Central memory CD8-positive, alpha-beta T cell (primary cell): ENCODE measurements around the gene SUN5.

Experiments used
- ATAC-seq: fragments of 150-1000 bp; cut with Tn5 transposase; replicated peaks from 2 replicates; pipeline ENCODE4 v1.10.0; 2022; ENCODE audit warnings: mild to moderate bottlenecking, moderate FRiP score, moderate number of reproducible peaks; ENCODE audit not compliant: poor library complexity, severe bottlenecking; ENCODE audit errors: extremely low read depth
- DNase-seq, 2 donors: peaks; one replicate each; pipeline ENCODE4 v3.0.0; 2021; ENCODE audit warnings: low spot score in 2 of 2
- H3K27ac Mint-ChIP-seq: one replicate; pipeline ENCODE4 v1.8.0; 2022; ENCODE audit warnings: low read depth, mild to moderate bottlenecking, moderate library complexity, mixed read lengths
- H3K27me3 Mint-ChIP-seq: one replicate; pipeline ENCODE4 v1.8.0; 2022; ENCODE audit warnings: mixed read lengths
- H3K36me3 Mint-ChIP-seq: one replicate; pipeline ENCODE4 v1.8.0; 2022; ENCODE audit warnings: mild to moderate bottlenecking, moderate library complexity, mixed read lengths; ENCODE audit not compliant: insufficient read depth
- H3K4me1 Mint-ChIP-seq: one replicate; pipeline ENCODE4 v1.8.0; 2022; ENCODE audit warnings: mixed read lengths
- H3K4me3 Mint-ChIP-seq: one replicate; pipeline ENCODE4 v1.8.0; 2022; ENCODE audit warnings: mild to moderate bottlenecking, moderate library complexity, mixed read lengths
- H3K9me3 Mint-ChIP-seq: one replicate; pipeline ENCODE4 v1.8.0; 2022; ENCODE audit warnings: mixed read lengths

The SUN5 gene

GRCh38 chr20:32946629-32947028 is 57.6 kb downstream of the SUN5 start:
- peaks cover 1% of the 10 kb centered on the region for H3K36me3 Mint-ChIP-seq
- no peak overlapping the region for H3K27ac Mint-ChIP-seq
- ATAC-seq: no peak
- H3K27me3 Mint-ChIP-seq: no peaks in the 10 kb centered on the region
- DNase-seq: no peak
- no peak overlapping the region for H3K4me3 Mint-ChIP-seq
- peaks cover 17% of the 10 kb centered on the region for H3K4me1 Mint-ChIP-seq
- H3K9me3 Mint-ChIP-seq: no peaks in the 10 kb centered on the region

- Mint-ChIP-seq H3K4me1 (peaks cover 17% of the 10 kb centered on the region), H3K36me3 (peaks cover 1% of the 10 kb centered on the region), H3K4me3 (no peak overlapping the region), H3K27ac (no peak overlapping the region), H3K27me3 (no peaks in the 10 kb centered on the region), H3K9me3 (no peaks in the 10 kb centered on the region)
- DNase-seq (no peak), ATAC-seq (peak; percentile 72)
Observed at GRCh38 chr20:32945710-32946221, 58.5 kb downstream of the SUN5 start.

GRCh38 chr20:32943490-32944052 is 60.7 kb downstream of the SUN5 start:
- Mint-ChIP-seq H3K36me3 (no peaks in the 10 kb centered on the region), H3K27ac (no peak overlapping the region), H3K4me1 (peaks cover 17% of the 10 kb centered on the region), H3K9me3 (no peaks in the 10 kb centered on the region), H3K4me3 (no peak overlapping the region), H3K27me3 (peaks cover 14% of the 10 kb centered on the region)
- ATAC-seq (no peak), DNase-seq (no peak)

DNA sequence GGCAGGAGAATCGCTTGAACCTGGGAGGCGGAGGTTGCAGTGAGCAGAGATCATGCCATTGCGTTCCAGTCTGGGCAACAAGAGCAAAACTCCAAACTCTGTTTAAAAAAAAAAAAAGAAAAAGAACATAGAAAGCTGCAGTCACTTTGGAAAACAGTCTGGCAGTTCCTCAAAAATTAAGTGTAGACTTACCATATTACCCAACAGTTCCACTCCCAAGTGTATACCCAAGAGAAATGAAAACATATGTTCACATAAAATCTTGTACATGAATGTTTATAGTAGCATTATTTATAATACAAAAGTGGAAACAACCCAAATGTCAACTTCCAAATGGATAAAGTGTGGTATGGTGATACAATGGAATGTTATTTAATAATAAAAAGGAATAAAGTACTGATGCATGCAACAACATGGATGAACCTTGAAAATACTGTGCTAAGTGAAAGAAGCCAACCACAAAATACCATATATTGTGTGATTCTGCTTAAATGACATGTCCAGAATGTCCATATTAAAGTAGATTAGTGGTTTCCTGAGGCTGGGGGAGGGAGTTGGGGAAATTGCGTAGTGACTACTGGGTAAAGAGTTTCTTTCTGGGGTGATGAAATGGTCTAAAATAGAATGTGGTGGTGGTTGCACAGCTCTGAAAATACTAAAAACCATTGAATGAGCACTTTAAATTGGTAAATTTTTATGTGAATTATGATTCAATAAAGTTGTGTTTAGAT is 62.9 kb downstream of the SUN5 start:
- no peak for DNase-seq
- Mint-ChIP-seq H3K27me3 (peaks cover 14% of the 10 kb centered on the region), H3K36me3 (no peaks in the 10 kb centered on the region), H3K9me3 (no peaks in the 10 kb centered on the region), H3K4me1 (peaks cover 11% of the 10 kb centered on the region), H3K27ac (no peak overlapping the region), H3K4me3 (no peak overlapping the region)
- no peak for ATAC-seq

DNA sequence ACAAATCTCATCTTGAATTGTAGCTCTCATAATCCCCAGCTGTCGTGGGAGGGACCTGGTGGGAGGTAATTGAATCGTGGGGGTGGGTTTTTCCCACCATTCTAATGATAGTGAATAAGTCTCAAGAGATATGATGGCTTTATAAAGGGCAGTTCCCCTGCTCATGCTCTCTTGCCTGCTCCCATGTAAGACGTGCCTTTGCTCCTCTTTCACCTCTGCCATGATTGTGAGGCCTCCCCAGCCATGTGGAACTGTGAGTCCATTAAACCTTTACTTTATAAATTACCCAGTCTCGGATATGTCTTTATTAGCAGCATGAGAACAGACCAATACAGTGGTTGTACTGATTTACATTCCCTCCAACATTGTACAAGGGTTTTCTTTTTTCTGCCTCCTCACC is 69.7 kb downstream of the SUN5 start:
- H3K27me3 Mint-ChIP-seq: peaks cover 10% of the 10 kb centered on the region
- DNase-seq (no peak), ATAC-seq (no peak)
- no peak overlapping the region for H3K27ac Mint-ChIP-seq
- H3K4me1 Mint-ChIP-seq: no peaks in the 10 kb centered on the region
- H3K36me3 Mint-ChIP-seq: no peaks in the 10 kb centered on the region
- no peak overlapping the region for H3K4me3 Mint-ChIP-seq
- H3K9me3 Mint-ChIP-seq: no peaks in the 10 kb centered on the region
